ENCODE results near the gene MYO1E.

DNA sequence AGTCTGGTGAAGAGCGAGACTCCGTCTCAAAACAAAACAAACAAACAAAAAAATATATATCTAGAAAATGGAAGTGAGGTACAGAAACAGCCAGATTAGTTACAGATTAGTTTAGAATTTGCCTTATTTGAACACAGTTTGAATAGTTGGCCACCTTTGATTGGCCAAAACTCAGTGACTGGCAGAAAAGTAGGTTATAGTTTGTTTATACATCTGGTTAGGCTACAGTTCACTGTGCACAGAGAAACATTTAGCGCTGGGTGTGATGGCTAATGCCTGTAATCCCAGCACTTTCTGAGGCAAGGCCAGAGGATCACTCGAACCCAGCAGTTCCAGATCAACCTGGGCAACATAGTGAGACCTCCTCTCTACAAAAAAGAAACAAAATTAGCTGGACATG, 114.4 kb downstream of the MYO1E start:
- TF ChIP-seq EZH2 (IDR thresholded peaks at IDR 0.05) (no peak), FOXP2 (optimal IDR thresholded peaks at IDR 0.05; ENCODE audit: control extremely low read depth, extremely low read length, insufficient read depth) (no peak), POLR2AphosphoS5 (IDR thresholded peaks at IDR 0.05; ENCODE audit: borderline replicate concordance, low read depth, low read length) (no peak)
